GM23338 (cell line): ENCODE results near the gene SLC66A2. TPM values are rescaled to one million over a fixed set of nuclear protein-coding genes. Genes with fewer than 3 reads are reported as not detected.

ENCODE experiments used
- ATAC-seq: fragments of 200-7000 bp; cut with Tn5 transposase; 3 replicates; pipeline ENCODE4 v1.9.1; 2020
- DNase-seq: peaks from one replicate; pipeline ENCODE4 v3.0.0-alpha.2; 2015; ENCODE audit warnings: low spot score
- H2AFZ ChIP-seq: fragments of 200-600 bp; sonication (generic); 2 replicates; pipeline ENCODE4 v1.8.0; 2016; ENCODE audit warnings: antibody characterized with exemption, mild to moderate bottlenecking, moderate library complexity
- H3F3A ChIP-seq: fragments of 200-600 bp; sonication (generic); replicated peaks from 2 replicates; pipeline ENCODE4 v1.8.0; 2017; ENCODE audit warnings: antibody characterized with exemption, mixed run types, low read depth
- H3K27ac ChIP-seq: fragments of 200-600 bp; sonication (generic); 2 replicates; pipeline ENCODE4 v1.6.1; 2016; ENCODE audit warnings: low read depth
- H3K27me3 ChIP-seq: fragments of 200-600 bp; sonication (generic); 2 replicates; pipeline ENCODE4 v1.8.0; 2016; ENCODE audit warnings: mild to moderate bottlenecking, mixed run types, moderate library complexity; ENCODE audit not compliant: insufficient read depth
- H3K36me3 ChIP-seq: fragments of 200-600 bp; sonication (generic); 2 replicates; pipeline ENCODE4 v1.8.0; 2016; ENCODE audit warnings: mild to moderate bottlenecking; ENCODE audit not compliant: insufficient read depth
- H3K4me1 ChIP-seq: fragments of 200-600 bp; sonication (generic); 2 replicates; pipeline ENCODE4 v1.8.0; 2016; ENCODE audit warnings: mild to moderate bottlenecking, moderate library complexity; ENCODE audit not compliant: insufficient read depth
- H3K4me2 ChIP-seq: fragments of 200-600 bp; sonication (generic); 2 replicates; pipeline ENCODE4 v1.7.1; 2017; ENCODE audit warnings: mixed run types
- H3K4me3 ChIP-seq: fragments of 200-600 bp; sonication (generic); 2 replicates; pipeline ENCODE4 v1.6.1; 2016; ENCODE audit warnings: mixed run types
- H3K79me2 ChIP-seq: fragments of 200-600 bp; sonication (generic); replicated peaks from 2 replicates; pipeline ENCODE4 v1.8.0; 2017; ENCODE audit warnings: mild to moderate bottlenecking; ENCODE audit not compliant: insufficient read depth
- H3K9me2 ChIP-seq: fragments of 200-600 bp; sonication (generic); 2 replicates; pipeline ENCODE4 v1.8.0; 2017; ENCODE audit not compliant: insufficient read depth
- H4K20me1 ChIP-seq: fragments of 200-600 bp; sonication (generic); replicated peaks from 2 replicates; pipeline ENCODE4 v1.8.0; 2017; ENCODE audit warnings: mild to moderate bottlenecking; ENCODE audit not compliant: insufficient read depth
- H3K27ac Mint-ChIP-seq: 2 replicates; pipeline ENCODE4 v1.8.0; 2020; ENCODE audit warnings: inconsistent platforms, mild to moderate bottlenecking, moderate library complexity, mixed read lengths
- H3K27me3 Mint-ChIP-seq: 3 replicates; pipeline ENCODE4 v1.8.0; 2022; ENCODE audit warnings: low read depth, mild to moderate bottlenecking, moderate library complexity, mixed read lengths, inconsistent platforms; ENCODE audit not compliant: insufficient read depth, poor library complexity
- H3K36me3 Mint-ChIP-seq: 3 replicates; pipeline ENCODE4 v1.8.0; 2021; ENCODE audit warnings: low read depth, mild to moderate bottlenecking, inconsistent platforms, moderate library complexity, mixed read lengths
- H3K4me1 Mint-ChIP-seq: 3 replicates; pipeline ENCODE4 v1.8.0; 2020; ENCODE audit warnings: mild to moderate bottlenecking, inconsistent platforms, mixed read lengths
- H3K4me3 Mint-ChIP-seq: 3 replicates; pipeline ENCODE4 v1.8.0; 2021; ENCODE audit warnings: moderate library complexity, mild to moderate bottlenecking, inconsistent platforms, mixed read lengths
- H3K9me3 Mint-ChIP-seq: 3 replicates; pipeline ENCODE4 v1.8.0; 2020; ENCODE audit warnings: moderate library complexity, mild to moderate bottlenecking, inconsistent platforms, mixed read lengths
- CREB1 ChIP-seq: fragments of 250-450 bp; sonication (Bioruptor Pico); IDR thresholded peaks from 2 replicates; pipeline ENCODE4 v1.5.0; 2020; ENCODE audit warnings: low read depth, mild to moderate bottlenecking, moderate library complexity
- ETS1 ChIP-seq: IDR thresholded peaks from 2 replicates; pipeline ENCODE4 v1.6.1; 2016; ENCODE audit warnings: antibody characterized with exemption
- EZH2 ChIP-seq: fragments of 200-600 bp; sonication (generic); IDR thresholded peaks from one replicate; pipeline ENCODE4 v1.8.0; 2017; ENCODE audit warnings: antibody characterized with exemption, mild to moderate bottlenecking, low read depth; ENCODE audit not compliant: unreplicated experiment
- EZH2phosphoT487 ChIP-seq: fragments of 200-600 bp; sonication (generic); IDR thresholded peaks from one replicate; pipeline ENCODE4 v1.8.1; 2018; ENCODE audit warnings: antibody characterized with exemption; ENCODE audit not compliant: unreplicated experiment
- JUNB ChIP-seq: IDR thresholded peaks from one replicate; pipeline ENCODE4 v1.6.1; 2016; ENCODE audit warnings: antibody characterized with exemption; ENCODE audit not compliant: unreplicated experiment
- NANOG ChIP-seq: IDR thresholded peaks from 2 replicates; pipeline ENCODE4 v1.6.1; 2016; ENCODE audit warnings: antibody characterized with exemption, borderline replicate concordance
- POLR2AphosphoS5 ChIP-seq: IDR thresholded peaks from 2 replicates; pipeline ENCODE4 v1.6.1; 2016; ENCODE audit warnings: antibody characterized with exemption, low read depth
- STAT1 ChIP-seq: IDR thresholded peaks from one replicate; pipeline ENCODE4 v1.6.1; 2016; ENCODE audit warnings: antibody characterized with exemption; ENCODE audit not compliant: unreplicated experiment
- ZNF114 ChIP-seq: fragments of 250-450 bp; sonication (Bioruptor Pico); IDR thresholded peaks from 2 replicates; pipeline ENCODE4 v1.5.0; 2020; ENCODE audit warnings: mild to moderate bottlenecking, moderate library complexity
- ZNF331 ChIP-seq: fragments of 250-450 bp; sonication (Bioruptor Pico); IDR thresholded peaks from 2 replicates; pipeline ENCODE4 v1.5.0; 2020; ENCODE audit warnings: low read depth, mild to moderate bottlenecking, moderate library complexity
- polyA plus RNA-seq: library from polyadenylated mRNA; unstranded; fragments of >200 nt; fragmentation: Nextera tagmentation; extraction: Ambion mirVana; gene quantifications from 2 replicates; pipeline ENCODE4 v1.2.1, GENCODE V29; 2016
- total RNA-seq: library from RNA; depleted of rRNA; stranded (reverse); fragments of >200 nt; shearing (Covaris generic); gene quantifications from 2 replicates; pipeline ENCODE4 v1.2.3, GENCODE V29; 2014
- TF ChIP-seq, protein P1 (sequence below): fragments of 250-450 bp; sonication (Bioruptor Pico); IDR thresholded peaks from 2 replicates; pipeline ENCODE4 v1.5.0; 2020; ENCODE audit warnings: mild to moderate bottlenecking, moderate library complexity
- TF ChIP-seq, protein P2 (sequence below), 2 experiments: fragments of 200-600 bp in 1 of 2; sonication (generic) in 1 of 2; conservative IDR thresholded peaks; 2 replicates each; pipeline versions ENCODE4 v1.5.1 to v1.6.1; 2016 to 2017; ENCODE audit warnings: antibody characterized with exemption in 2 of 2, low read depth in 2 of 2, mild to moderate bottlenecking in 2 of 2, moderate library complexity in 1 of 2
- TF ChIP-seq, protein P3 (sequence below): IDR thresholded peaks from one replicate; pipeline ENCODE4 v1.6.1; 2018; ENCODE audit warnings: antibody characterized with exemption; ENCODE audit not compliant: unreplicated experiment

Gene SLC66A2
- total and polyA plus RNA-seq, 2 experiments from 2014 or later, result 4.0 to 18.1 TPM

DNA sequence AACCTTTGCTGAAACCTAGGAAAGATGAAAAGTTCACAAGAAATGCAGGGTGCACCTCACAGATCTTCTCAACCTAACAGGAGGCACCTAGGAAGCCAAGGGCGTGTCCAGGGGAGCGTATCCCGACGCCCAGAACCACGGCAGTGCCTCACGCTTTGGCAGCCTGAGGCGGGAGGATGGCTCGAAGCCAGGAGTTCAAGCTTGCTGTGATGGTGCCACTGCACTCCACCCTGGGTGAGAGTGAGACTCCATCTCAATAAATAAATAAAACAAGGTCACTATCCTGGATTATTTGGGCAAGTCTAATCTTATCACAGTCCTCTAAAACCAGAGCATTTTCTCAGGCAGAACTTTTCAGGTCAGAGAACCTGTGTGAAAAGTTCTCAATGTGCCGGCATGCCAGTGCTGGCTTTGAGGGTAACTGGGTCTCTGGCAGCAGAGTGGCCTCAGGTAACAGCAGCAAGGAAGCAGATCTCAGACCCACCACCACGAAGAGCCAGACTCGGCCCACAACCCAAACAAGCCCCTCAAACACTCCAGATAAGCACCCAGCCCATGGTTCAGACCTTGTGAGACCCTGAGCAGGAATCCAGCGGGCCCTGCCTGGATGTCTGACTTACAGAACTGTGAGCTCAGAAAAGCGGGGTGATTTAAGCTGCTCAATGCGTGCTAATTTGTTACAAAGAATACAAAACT is 24.7 kb upstream of the SLC66A2 start:
- H3K27ac Mint-ChIP-seq, result no peak overlapping the region
- no peaks in the 10 kb centered on the region for H3K9me3 Mint-ChIP-seq
- H3K4me3 ChIP-seq, result no peak overlapping the region
- ATAC-seq (no peak), DNase-seq (no peak)
- peaks cover 59% of the 10 kb centered on the region for H3K36me3 Mint-ChIP-seq
- peaks cover 36% of the 10 kb centered on the region for H4K20me1 ChIP-seq
- H3K36me3 ChIP-seq, result peaks cover 6% of the 10 kb centered on the region; the same call in 1 of the 2 replicates
- TF ChIP-seq NANOG (no peak), JUNB (no peak), ETS1 (no peak), POLR2AphosphoS5 (no peak), ZNF114 (CRISPR knock-in tag) (no peak), STAT1 (no peak), ZNF331 (CRISPR knock-in tag) (no peak), EZH2phosphoT487 (no peak), EZH2 (no peak), CREB1 (CRISPR knock-in tag) (no peak)
- TF ChIP-seq, protein P1, sequence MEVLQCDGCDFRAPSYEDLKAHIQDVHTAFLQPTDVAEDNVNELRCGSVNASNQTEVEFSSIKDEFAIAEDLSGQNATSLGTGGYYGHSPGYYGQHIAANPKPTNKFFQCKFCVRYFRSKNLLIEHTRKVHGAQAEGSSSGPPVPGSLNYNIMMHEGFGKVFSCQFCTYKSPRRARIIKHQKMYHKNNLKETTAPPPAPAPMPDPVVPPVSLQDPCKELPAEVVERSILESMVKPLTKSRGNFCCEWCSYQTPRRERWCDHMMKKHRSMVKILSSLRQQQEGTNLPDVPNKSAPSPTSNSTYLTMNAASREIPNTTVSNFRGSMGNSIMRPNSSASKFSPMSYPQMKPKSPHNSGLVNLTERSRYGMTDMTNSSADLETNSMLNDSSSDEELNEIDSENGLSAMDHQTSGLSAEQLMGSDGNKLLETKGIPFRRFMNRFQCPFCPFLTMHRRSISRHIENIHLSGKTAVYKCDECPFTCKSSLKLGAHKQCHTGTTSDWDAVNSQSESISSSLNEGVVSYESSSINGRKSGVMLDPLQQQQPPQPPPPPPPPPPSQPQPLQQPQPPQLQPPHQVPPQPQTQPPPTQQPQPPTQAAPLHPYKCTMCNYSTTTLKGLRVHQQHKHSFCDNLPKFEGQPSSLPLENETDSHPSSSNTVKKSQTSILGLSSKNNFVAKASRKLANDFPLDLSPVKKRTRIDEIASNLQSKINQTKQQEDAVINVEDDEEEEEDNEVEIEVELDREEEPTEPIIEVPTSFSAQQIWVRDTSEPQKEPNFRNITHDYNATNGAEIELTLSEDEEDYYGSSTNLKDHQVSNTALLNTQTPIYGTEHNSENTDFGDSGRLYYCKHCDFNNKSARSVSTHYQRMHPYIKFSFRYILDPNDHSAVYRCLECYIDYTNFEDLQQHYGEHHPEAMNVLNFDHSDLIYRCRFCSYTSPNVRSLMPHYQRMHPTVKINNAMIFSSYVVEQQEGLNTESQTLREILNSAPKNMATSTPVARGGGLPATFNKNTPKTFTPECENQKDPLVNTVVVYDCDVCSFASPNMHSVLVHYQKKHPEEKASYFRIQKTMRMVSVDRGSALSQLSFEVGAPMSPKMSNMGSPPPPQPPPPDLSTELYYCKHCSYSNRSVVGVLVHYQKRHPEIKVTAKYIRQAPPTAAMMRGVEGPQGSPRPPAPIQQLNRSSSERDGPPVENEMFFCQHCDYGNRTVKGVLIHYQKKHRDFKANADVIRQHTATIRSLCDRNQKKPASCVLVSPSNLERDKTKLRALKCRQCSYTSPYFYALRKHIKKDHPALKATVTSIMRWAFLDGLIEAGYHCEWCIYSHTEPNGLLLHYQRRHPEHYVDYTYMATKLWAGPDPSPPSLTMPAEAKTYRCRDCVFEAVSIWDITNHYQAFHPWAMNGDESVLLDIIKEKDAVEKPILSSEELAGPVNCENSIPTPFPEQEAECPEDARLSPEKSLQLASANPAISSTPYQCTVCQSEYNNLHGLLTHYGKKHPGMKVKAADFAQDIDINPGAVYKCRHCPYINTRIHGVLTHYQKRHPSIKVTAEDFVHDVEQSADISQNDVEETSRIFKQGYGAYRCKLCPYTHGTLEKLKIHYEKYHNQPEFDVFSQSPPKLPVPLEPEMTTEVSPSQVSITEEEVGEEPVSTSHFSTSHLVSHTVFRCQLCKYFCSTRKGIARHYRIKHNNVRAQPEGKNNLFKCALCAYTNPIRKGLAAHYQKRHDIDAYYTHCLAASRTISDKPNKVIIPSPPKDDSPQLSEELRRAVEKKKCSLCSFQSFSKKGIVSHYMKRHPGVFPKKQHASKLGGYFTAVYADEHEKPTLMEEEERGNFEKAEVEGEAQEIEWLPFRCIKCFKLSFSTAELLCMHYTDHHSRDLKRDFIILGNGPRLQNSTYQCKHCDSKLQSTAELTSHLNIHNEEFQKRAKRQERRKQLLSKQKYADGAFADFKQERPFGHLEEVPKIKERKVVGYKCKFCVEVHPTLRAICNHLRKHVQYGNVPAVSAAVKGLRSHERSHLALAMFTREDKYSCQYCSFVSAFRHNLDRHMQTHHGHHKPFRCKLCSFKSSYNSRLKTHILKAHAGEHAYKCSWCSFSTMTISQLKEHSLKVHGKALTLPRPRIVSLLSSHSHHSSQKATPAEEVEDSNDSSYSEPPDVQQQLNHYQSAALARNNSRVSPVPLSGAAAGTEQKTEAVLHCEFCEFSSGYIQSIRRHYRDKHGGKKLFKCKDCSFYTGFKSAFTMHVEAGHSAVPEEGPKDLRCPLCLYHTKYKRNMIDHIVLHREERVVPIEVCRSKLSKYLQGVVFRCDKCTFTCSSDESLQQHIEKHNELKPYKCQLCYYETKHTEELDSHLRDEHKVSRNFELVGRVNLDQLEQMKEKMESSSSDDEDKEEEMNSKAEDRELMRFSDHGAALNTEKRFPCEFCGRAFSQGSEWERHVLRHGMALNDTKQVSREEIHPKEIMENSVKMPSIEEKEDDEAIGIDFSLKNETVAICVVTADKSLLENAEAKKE (CRISPR knock-in tag), result no peak
- TF ChIP-seq, protein P2, sequence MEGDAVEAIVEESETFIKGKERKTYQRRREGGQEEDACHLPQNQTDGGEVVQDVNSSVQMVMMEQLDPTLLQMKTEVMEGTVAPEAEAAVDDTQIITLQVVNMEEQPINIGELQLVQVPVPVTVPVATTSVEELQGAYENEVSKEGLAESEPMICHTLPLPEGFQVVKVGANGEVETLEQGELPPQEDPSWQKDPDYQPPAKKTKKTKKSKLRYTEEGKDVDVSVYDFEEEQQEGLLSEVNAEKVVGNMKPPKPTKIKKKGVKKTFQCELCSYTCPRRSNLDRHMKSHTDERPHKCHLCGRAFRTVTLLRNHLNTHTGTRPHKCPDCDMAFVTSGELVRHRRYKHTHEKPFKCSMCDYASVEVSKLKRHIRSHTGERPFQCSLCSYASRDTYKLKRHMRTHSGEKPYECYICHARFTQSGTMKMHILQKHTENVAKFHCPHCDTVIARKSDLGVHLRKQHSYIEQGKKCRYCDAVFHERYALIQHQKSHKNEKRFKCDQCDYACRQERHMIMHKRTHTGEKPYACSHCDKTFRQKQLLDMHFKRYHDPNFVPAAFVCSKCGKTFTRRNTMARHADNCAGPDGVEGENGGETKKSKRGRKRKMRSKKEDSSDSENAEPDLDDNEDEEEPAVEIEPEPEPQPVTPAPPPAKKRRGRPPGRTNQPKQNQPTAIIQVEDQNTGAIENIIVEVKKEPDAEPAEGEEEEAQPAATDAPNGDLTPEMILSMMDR (conservative IDR thresholded peaks at IDR 0.05; ENCODE audit: low read depth in 2 of 2), result no peak
- TF ChIP-seq, protein P3, sequence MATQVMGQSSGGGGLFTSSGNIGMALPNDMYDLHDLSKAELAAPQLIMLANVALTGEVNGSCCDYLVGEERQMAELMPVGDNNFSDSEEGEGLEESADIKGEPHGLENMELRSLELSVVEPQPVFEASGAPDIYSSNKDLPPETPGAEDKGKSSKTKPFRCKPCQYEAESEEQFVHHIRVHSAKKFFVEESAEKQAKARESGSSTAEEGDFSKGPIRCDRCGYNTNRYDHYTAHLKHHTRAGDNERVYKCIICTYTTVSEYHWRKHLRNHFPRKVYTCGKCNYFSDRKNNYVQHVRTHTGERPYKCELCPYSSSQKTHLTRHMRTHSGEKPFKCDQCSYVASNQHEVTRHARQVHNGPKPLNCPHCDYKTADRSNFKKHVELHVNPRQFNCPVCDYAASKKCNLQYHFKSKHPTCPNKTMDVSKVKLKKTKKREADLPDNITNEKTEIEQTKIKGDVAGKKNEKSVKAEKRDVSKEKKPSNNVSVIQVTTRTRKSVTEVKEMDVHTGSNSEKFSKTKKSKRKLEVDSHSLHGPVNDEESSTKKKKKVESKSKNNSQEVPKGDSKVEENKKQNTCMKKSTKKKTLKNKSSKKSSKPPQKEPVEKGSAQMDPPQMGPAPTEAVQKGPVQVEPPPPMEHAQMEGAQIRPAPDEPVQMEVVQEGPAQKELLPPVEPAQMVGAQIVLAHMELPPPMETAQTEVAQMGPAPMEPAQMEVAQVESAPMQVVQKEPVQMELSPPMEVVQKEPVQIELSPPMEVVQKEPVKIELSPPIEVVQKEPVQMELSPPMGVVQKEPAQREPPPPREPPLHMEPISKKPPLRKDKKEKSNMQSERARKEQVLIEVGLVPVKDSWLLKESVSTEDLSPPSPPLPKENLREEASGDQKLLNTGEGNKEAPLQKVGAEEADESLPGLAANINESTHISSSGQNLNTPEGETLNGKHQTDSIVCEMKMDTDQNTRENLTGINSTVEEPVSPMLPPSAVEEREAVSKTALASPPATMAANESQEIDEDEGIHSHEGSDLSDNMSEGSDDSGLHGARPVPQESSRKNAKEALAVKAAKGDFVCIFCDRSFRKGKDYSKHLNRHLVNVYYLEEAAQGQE, result no peak
- H3K4me1 ChIP-seq, result no peaks in the 10 kb centered on the region
- H3K4me2 ChIP-seq, result no peak overlapping the region
- peaks cover 5% of the 10 kb centered on the region for H3K4me1 Mint-ChIP-seq
- no peak overlapping the region for H3K27ac ChIP-seq
- H2AFZ ChIP-seq, result no peak overlapping the region
- H3K4me3 Mint-ChIP-seq, result no peak overlapping the region
- H3K79me2 ChIP-seq, result peaks cover 80% of the 10 kb centered on the region
- H3K27me3 Mint-ChIP-seq, result peaks cover 2% of the 10 kb centered on the region
- no peaks in the 10 kb centered on the region for H3K27me3 ChIP-seq
- no peaks in the 10 kb centered on the region for H3K9me2 ChIP-seq
- no peaks in the 10 kb centered on the region for H3F3A ChIP-seq
